Nephron progenitor cell (in vitro differentiated cells): ENCODE data around the gene ZNF700.
"Not testable (repeated sequence)": the region's sequence is repeated elsewhere in the genome, so short reads cannot be mapped to it uniquely, and the experiment has no call there.

Experiments used
- DNase-seq: peaks from one replicate; pipeline ENCODE4 v3.0.0; 2021
- H3K27ac Mint-ChIP-seq: 2 replicates; pipeline ENCODE4 v1.8.0; 2021; ENCODE audit warnings: mild to moderate bottlenecking, moderate library complexity, mixed read lengths
- H3K27me3 Mint-ChIP-seq: 2 replicates; pipeline ENCODE4 v1.8.0; 2021; ENCODE audit warnings: mild to moderate bottlenecking, low read depth, mixed read lengths; ENCODE audit not compliant: poor library complexity
- H3K36me3 Mint-ChIP-seq: 2 replicates; pipeline ENCODE4 v1.8.0; 2021; ENCODE audit warnings: low read depth, mixed read lengths
- H3K4me1 Mint-ChIP-seq: 2 replicates; pipeline ENCODE4 v1.8.0; 2021; ENCODE audit warnings: mixed read lengths
- H3K4me3 Mint-ChIP-seq: 2 replicates; pipeline ENCODE4 v1.8.0; 2021; ENCODE audit warnings: mild to moderate bottlenecking, moderate library complexity, mixed read lengths
- H3K9me3 Mint-ChIP-seq: 2 replicates; pipeline ENCODE4 v1.8.0; 2021; ENCODE audit warnings: mild to moderate bottlenecking, moderate library complexity, mixed read lengths
- TF ChIP-seq, protein P1 (sequence below): fragments of 200-600 bp; sonication (generic); IDR thresholded peaks from 2 replicates; pipeline ENCODE4 v1.5.0; 2021; ENCODE audit warnings: antibody characterized with exemption

ZNF700 gene

DNA sequence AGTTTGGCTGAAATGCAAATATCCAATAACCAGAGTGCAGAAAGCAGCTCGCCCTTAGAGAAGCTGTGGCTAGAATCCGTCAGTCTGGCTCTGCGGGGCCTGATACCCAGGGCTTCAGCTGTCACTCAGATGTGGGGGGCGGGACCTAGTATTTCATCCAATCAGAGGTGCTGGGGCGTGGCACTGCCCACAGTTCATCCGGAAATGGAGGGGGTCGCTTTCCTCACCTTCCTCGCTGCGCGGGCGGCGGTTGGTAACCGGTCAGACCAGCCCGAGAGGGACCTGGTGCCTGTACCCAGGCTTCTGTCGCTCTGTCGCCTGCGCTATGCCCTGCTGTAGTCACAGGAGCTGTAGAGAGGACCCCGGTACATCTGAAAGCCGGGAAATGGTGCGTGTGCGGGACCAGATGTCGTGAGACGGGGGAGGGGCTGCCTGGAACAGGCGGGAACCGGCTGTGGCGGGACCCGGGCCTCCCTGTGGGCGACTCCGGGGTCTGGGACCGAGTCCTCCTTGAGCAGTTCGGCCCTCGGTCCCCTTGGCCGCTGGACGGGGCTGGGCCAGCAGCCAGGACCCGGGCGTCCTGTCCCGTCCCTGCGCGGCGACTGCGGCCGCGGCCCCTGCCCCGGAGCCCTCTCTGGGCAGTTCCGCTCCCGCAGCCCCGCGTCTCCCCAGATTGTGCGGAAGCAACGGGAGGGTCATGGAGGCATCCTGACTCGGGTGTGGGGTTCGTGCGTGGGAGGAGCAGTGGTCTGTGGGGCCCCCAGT, at the start of gene ZNF700:
ZNF700 (plus strand) TSS at position 222 of the 765 bp plus-strand sequence; CDS start at position 326, 104 bp downstream.
- TF ChIP-seq, protein P1, sequence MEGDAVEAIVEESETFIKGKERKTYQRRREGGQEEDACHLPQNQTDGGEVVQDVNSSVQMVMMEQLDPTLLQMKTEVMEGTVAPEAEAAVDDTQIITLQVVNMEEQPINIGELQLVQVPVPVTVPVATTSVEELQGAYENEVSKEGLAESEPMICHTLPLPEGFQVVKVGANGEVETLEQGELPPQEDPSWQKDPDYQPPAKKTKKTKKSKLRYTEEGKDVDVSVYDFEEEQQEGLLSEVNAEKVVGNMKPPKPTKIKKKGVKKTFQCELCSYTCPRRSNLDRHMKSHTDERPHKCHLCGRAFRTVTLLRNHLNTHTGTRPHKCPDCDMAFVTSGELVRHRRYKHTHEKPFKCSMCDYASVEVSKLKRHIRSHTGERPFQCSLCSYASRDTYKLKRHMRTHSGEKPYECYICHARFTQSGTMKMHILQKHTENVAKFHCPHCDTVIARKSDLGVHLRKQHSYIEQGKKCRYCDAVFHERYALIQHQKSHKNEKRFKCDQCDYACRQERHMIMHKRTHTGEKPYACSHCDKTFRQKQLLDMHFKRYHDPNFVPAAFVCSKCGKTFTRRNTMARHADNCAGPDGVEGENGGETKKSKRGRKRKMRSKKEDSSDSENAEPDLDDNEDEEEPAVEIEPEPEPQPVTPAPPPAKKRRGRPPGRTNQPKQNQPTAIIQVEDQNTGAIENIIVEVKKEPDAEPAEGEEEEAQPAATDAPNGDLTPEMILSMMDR, result no peak
- Mint-ChIP-seq H3K27ac (peak within 1 kb of the TSS; percentile 99), H3K4me3 (peak within 1 kb of the TSS; percentile 99), H3K27me3 (peaks cover 5% of the 10 kb centered on the region), H3K9me3 (peaks cover 70% of the 10 kb centered on the region), H3K36me3 (peaks cover 50% of the 10 kb centered on the region), H3K4me1 (peaks cover 31% of the 10 kb centered on the region)
- DNase-seq, result peak; percentile 94

DNA sequence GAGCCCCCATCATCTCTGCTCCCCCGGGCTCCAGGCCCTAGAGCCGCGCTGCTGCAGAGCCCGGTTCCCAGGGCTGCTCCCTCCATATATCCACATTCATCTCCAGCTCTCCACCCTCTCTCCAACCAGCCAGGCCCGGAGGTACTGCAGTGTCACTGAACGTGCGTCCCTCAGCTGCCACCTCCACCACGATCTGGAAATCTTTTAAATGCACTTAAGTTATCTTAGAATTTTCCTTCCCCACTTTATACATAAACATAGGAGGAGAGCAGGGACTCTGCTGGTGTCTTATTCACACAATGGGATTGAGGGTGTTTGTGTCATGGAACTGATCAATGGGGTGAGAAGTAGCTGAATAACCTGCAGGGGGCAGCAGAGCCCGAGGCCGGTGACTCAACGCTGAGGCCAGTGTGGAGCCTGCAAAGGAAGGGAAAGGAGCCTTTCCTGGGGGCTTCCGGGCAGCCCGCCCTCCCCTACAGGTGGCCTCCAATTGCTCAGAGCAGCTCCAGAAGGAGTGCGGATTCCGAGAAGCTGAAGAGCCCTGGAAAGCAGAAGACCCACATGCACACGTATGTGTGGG, 45.1 kb upstream of the ZNF700 start:
- not testable (repeated sequence) for H3K27ac Mint-ChIP-seq, H3K4me3 Mint-ChIP-seq, H3K4me1 Mint-ChIP-seq, H3K36me3 Mint-ChIP-seq
- DNase-seq, result peak; percentile 54
- H3K27me3 Mint-ChIP-seq, result peaks cover 18% of the 10 kb centered on the region
- H3K9me3 Mint-ChIP-seq, result peaks cover 19% of the 10 kb centered on the region
- TF ChIP-seq, protein P1, result peak; percentile 35

DNA sequence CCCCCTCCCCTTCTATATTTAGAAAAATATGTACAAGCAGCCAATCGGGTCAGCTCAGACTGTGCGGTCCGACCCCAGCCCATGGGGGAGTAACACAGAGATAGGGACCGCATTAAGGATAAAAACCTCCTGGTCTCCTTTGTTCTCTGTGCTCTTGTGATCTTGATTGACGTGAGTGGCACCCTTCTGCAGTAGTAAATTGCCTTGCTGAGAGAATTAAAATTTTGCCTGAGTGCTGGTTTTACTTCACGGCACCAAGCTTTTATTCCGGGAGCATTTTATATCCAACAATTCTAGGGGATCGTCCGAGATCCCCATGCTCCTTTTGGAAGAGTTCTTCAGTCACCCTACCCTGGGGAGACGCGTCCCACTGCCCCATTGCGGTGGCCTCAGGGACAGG, 44.3 kb upstream of the ZNF700 start:
- H3K27me3 Mint-ChIP-seq, result peaks cover 18% of the 10 kb centered on the region
- H3K9me3 Mint-ChIP-seq, result peaks cover 19% of the 10 kb centered on the region
- TF ChIP-seq, protein P1, result no peak
- no peak for DNase-seq
- H3K27ac Mint-ChIP-seq, result no peak overlapping the region
- no peak overlapping the region for H3K4me3 Mint-ChIP-seq
- H3K4me1 Mint-ChIP-seq, result no peaks in the 10 kb centered on the region
- H3K36me3 Mint-ChIP-seq, result no peaks in the 10 kb centered on the region

DNA sequence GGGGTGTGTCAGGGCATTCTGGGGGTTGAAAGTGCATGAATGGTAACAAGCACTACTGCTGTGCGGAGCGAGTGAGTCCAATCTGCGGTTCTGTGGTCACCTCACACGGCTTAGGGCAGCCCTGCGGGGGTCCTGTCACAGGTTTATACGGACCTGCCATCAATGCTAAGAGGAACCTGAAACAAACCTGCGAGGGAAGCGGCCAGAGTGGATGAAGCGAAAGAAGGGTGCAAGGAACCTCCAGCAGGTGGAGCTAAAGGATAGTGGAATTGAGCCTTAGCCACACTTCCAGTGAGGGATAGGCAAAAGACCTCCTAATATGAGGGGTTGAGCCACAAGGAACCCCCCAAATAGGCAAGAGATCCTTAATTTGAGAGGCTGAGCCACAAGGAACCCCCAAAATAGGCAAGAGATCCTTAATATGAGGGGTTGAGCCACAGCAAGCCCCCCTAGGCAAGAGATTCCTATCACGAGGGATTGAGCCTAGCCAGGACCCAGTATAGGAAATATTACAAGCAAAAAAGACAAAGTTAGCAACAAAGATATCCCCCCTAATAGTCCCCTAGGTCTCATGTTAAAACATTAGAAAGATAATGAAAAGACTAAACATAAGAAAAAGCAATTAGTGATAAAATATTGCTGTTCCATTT, 43.6 kb upstream of the ZNF700 start:
- H3K4me1 Mint-ChIP-seq, result no peaks in the 10 kb centered on the region
- TF ChIP-seq, protein P1, result peak; percentile 73
- H3K36me3 Mint-ChIP-seq, result peaks cover 1% of the 10 kb centered on the region
- no peak overlapping the region for H3K4me3 Mint-ChIP-seq
- DNase-seq, result peak; percentile 73
- H3K9me3 Mint-ChIP-seq, result peaks cover 21% of the 10 kb centered on the region
- H3K27me3 Mint-ChIP-seq, result peaks cover 15% of the 10 kb centered on the region
- H3K27ac Mint-ChIP-seq, result no peak overlapping the region

DNA sequence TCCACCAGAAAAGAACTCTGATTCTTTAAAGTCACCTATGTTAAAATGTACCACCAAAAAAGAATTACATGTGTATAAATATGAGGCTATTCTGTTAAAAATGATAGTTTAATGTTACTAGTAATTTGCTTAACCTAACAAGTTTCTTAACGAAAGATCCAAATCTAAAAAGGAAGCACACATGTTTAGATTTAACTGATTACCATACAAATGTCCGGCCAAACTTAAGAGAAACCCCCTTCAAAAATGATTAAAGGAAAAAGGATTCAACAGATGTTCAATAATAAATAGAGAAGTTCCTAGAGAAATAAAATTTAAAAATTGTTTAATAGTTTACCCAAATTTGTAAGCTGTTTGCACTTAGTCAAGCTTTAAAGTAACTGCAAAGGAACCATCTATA, 42.3 kb upstream of the ZNF700 start:
- peaks cover 8% of the 10 kb centered on the region for H3K36me3 Mint-ChIP-seq
- peaks cover 27% of the 10 kb centered on the region for H3K9me3 Mint-ChIP-seq
- peaks cover 9% of the 10 kb centered on the region for H3K4me1 Mint-ChIP-seq
- no peak overlapping the region for H3K27ac Mint-ChIP-seq
- no peak overlapping the region for H3K4me3 Mint-ChIP-seq
- peaks cover 16% of the 10 kb centered on the region for H3K27me3 Mint-ChIP-seq
- DNase-seq, result no peak
- TF ChIP-seq, protein P1, result no peak
